GM18511 (cell line): Measurements from ENCODE around the gene IRF2BPL.

Experiments
- ATAC-seq: cut with Tn5 transposase; IDR thresholded peaks from one replicate; pipeline ENCODE4 v1.9.1; 2021; ENCODE audit warnings: mild to moderate bottlenecking, moderate library complexity; ENCODE audit not compliant: unreplicated experiment

The IRF2BPL gene

DNA sequence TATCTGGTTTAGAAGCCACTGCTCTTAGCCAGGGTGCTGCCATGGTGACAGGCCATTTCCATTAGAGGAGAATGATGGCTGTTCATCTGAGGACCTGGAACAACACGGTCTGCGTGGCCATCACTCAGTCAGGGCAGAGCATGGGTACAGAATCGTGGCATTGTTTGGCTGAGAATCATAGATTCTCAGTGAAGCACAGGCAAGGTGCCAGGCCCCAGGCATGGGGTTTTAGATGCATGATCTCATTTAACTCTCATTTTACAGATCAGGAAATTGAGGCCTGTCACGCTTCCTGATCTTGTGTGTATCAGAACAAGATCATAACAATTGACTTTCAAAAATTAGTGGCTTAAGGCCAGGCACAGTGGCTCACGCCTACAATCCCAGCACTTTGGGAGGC, 26.8 kb upstream of the IRF2BPL start:
- ATAC-seq: no peak

GRCh38 chr14:77053046-77053841, 24.7 kb upstream of the IRF2BPL start:
- peak; percentile 67 for ATAC-seq

GRCh38 chr14:77052281-77053044, 24.0 kb upstream of the IRF2BPL start:
- ATAC-seq: no peak

DNA sequence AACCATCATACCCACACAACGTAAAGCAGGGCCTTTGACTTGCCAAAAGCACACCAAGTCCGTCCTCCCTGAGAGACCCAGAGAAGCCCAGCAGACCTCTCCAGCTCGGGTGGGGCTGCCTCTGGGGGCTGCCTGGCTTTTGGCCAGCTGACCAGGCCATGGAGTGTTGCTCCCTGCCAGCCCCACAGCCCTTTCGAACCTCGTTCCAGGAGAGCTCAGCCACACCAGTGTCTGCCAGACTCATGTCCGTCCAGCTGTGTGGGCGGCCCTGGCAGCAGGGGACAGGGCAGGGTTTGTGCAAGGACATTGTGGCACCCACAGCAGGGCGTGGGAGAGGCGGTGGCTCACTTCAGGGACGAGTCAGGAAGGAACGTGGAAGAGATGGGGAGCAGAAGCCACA, 22.6 kb upstream of the IRF2BPL start:
- ATAC-seq: no peak

- ATAC-seq: no peak
Observed at GRCh38 chr14:77046721-77047120, 18.2 kb upstream of the IRF2BPL start.

DNA sequence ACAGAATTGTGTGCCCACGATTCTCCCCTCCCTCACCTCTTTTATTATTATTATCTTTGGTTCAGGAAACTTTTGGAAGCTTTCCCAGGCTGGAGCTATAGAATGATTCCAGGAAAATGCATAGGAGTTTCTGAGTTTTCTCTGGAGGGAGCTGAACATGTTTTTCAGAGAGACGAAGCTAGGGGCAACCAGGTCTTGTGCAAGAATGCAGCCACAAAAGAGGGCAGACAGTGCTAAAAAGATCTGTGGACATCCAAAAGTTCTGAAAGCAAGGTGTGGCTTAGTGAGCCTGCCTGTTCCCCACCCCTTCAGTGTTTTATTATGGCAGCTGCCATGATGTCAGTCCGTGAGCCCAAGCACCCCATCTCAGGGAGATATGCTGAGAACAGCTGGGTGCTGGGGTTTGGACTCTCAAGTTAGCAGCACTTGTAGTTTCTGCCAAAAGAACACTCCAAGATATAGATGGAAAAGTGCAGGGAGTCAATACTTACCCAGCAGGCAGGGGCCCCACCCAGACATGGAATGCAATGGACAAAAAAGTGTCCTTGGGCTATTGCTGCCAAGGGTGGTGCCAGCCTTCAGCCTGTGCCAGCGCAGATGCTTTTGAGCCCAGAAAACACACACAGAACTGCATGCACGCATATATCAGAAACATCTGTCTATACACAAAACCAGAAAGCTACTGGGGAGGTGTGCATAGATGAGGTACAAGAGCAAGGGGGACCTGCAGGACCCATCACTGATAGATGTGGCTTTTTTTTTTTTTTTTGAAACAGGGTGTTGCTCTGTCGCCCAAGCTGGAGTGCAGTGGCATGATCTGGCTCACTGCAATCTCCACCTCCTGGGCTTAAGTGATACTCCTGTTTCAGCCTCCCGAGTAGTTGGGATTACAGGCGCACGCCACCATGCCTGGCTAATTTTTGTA, 17.0 kb upstream of the IRF2BPL start:
- no peak for ATAC-seq

DNA sequence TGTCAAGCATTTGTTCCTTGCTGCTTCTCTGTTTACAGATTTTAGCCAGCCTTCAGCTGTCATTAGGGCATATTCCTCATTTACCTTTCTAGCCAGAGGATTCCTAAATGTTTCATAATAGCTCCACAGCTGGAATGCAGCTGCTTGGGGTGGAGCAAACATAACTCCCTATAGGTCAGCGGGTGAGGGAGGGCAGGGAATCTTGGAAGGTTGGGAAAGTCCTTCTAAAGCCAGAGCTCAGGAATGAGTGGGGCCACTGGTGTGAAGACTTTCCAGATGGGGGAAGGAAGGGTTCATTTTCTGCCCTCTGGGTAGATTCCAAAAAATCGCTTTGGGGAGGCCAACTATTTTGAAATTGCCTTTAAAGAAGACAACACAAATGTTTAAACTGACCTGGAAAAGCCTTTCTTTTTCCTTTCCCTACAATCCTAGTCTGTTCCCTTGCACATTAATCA, 16.3 kb upstream of the IRF2BPL start:
- ATAC-seq: no peak

DNA sequence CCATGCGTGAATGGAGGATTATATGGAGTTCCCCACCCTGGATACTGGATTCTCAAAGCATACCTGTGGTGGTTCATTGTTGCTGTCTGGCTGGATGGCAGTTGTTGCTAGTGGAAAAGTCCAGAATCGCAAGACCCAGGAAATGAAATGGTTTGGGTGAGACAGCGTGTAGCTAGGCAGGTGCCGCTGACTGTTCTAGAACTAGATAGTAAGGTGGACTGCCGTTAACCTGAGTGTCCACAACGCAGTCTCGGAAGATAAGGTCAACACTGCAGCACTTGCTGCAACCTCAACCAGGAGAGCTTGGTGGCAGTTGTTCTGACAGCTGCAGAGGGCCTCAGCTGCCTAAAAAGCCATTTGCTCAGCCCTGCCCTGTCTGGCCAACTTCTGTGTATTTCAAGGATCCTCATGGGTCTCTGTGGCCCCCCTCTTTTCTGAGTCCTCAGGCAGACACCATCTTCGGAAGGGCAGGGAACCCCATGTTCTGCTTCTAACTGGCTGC, 15.5 kb upstream of the IRF2BPL start:
- no peak for ATAC-seq

GRCh38 chr14:77043177-77043983, 14.9 kb upstream of the IRF2BPL start:
- no peak for ATAC-seq

- no peak for ATAC-seq
Observed at GRCh38 chr14:77041881-77042545, 13.5 kb upstream of the IRF2BPL start.

- ATAC-seq: peak; percentile 15
Observed at GRCh38 chr14:77040741-77041653, 12.5 kb upstream of the IRF2BPL start.

GRCh38 chr14:77040059-77040740, 11.7 kb upstream of the IRF2BPL start:
- peak; percentile 72 for ATAC-seq

DNA sequence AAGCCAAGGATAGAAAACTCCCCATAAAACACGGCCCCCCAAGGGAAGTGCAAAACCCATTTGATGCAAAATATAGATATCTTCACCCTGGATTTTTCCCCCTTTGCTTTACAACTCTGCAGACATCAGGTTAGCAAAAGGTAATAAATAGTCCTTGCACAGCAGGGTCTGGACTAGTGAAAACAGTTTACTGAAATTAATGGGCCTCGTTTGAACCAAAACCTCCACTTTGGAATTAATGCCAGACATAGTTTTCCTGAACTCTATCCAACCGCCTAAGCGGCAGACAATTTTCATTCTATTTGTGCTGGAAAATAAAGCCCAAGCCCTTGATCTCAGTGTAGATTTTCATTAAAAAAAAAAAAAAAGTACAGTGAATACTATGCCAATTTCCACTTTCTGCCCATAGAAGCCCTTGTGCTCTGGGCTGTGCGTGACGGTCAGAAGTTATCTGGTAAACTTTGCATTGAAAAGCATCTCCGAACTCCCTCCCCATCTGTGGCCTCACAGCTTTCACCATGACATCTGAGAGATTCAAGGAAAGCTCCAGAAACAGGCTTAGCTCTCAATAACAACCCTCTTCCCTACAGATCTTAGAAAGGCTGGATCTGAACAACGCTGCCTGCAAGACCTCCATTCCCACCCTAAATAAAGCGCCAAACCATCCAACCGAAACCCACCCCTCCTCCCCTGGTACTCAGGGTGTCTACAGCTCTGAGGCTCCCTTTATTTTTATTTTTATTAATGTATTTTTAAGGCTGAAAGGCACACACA, 11.0 kb upstream of the IRF2BPL start:
- peak; percentile 6 for ATAC-seq

GRCh38 chr14:77037938-77038568, 9.5 kb upstream of the IRF2BPL start:
- no peak for ATAC-seq

DNA sequence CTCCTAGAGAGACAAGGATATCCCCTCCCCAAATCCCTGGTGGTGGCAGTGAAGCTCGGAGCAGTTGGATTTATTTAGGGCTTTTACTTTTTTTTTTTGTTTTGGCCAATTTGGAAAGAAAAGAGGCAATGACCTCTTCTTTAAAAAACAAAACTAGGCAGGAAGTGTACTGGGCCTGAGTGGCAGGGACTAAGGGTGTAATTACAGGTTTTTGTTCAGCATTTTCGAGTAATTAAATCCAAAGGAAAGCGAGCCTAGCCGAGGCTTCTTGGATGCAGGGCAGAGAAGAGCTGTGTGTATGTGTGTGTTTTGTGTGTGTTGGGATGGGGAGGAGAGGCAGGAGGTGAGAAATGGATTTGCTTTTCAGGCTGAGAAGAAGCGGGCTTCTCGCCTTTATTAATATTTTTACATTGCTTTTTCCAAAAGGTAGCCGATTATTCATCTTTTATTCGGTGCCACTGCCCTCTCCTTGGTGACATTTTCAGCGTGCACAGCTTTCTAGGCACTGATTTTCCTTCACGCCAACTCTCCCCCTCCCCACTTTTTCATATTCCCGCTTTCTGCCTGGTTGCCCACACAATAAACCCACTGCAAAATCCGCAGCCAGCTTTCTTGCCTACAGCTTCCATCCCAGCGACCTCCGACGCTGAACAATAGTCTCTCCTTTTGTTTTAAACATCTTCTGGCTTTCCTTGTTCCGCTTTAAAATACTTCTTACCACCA, 8.9 kb upstream of the IRF2BPL start:
- no peak for ATAC-seq
